SW480 (cell line): ENCODE measurements around the gene TRIM46.

Experiments used
- DNase-seq: peaks from one replicate; pipeline ENCODE4 v3.0.0-alpha.2; 2016; ENCODE audit warnings: low spot score

Gene TRIM46

GRCh38 chr1:155171836-155172731 lies 1.6 kb upstream of the TRIM46 start:
- DNase-seq, result no peak

DNA sequence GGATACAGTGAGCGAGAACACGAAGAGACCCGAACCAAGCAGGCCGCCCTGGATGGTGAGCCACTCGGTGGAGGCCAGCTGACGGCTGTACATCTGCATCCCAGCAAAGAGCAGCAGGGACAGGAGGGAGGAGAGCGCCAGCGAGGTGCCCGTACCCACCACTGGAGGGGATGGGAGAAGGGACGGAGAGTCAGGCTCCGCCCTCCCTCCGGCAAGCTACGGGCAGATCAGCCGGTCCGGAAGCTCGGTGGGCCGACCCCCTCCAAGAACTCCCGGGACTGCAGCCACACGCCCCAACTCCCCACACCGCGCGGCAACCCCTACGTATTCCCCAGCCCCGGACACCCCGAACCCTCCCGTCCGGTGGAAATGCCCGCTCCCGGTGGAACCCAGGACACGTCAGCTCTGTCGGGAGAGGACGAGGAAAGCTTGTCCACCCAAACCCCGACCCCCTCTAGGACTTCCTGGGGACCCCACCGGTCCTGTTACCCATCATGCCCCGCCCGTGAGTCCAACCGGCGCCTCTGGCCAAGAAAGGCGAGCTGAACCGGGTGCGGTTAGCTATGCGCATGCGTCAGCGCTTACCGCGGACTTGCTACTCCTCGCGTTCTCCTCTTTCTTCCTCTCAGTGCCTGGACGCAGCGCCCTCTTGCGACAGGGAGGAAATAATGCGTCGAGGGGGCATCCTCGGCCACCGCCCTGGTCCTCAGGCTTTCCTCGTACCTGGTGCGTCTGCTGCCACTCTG lies 744 bp upstream of the TRIM46 start, which contains the start of gene KRTCAP2:
TSS of gene KRTCAP2 (minus strand) at position 573 of the 746 bp plus-strand sequence. CDS start at position 493, 80 bp downstream.
- peak; percentile 94 for DNase-seq

DNA sequence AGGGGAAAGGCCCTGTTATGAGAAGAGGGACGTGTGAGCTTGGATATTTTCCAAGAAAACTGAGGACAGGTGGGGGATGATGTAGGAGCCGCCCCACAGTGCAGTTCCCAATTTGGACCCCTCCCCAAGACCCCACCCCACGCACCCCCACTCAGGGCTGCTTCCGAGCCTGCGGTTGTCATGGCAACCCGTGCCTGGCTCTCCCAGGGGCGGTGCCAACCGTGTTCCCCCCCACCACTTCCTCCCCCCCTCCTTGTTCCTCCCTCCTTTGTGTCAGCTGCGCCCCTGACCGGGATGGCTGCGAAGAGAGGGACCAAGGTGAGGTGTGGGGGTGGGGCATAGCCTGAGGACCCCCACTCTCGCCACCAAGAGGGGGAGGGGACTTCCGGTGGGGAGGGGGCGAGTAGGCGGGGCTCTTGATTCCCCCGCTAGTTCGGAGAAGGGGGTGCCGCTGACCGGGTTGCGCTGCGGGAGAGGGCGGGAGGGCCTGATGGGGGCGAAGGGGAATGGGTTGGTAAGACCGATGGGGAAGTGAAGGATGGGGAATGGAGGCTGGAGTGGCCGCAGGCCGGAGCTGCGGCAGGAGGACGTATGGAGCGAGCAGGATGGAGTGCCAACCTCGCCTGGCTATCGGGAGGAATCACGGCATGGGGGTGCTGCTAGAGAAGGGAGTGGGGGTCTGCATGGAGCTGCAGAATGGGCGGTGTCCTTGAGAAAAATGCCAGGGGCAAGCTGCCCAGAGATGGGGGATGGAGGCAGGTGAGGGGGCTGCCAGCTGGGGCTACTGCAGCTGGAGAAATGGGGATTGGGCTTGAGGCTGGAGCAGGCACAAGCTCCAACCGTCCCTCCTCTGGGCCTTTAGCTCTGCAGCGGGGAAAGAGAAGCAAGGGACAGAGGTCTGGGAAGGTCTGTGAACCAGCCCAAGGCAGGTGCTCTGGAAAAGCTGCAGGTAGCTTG lies 953 bp downstream of the TRIM46 start:
- DNase-seq, result no peak

DNA sequence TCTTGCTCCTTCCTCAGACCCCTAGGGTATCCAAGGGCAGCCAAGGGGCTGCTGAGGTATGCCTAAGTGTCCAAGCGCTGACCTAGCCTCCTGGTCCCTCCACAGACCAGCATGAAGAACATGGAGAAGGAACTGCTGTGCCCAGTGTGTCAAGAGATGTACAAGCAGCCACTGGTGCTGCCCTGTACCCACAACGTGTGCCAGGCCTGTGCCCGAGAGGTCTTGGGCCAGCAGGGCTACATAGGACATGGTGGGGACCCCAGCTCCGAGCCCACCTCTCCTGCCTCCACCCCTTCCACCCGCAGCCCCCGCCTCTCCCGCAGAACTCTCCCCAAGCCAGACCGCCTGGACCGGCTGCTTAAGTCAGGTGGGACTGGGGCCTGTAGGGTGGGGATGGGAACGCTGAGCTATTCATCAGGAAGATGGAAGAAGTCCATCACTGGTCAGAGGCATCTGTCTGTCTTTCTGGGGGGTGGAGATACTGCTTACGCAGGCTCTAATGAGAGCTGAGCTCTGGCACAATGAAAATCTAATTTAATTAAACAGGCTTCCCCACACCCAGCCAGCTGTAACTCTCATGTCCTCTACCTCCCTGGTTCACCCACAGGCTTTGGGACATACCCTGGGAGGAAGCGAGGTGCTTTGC lies 1.8 kb downstream of the TRIM46 start:
- DNase-seq, result no peak

DNA sequence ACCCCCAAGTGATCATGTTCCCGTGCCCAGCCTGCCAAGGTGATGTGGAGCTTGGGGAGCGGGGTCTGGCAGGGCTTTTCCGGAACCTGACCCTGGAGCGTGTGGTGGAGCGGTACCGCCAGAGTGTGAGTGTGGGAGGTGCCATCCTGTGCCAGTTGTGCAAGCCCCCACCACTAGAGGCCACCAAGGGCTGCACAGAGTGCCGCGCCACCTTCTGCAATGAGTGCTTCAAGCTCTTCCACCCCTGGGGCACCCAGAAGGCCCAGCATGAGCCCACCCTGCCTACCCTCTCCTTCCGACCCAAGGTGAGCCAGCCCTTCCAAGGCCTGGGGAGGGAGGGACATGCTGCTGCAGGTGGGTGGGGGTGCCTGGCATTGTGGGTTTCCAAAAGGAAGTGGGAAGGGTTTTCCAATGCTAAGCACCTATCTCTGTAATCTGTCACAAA lies 2.3 kb downstream of the TRIM46 start:
- no peak for DNase-seq

- peak; percentile 72 for DNase-seq
These were observed 3.0 kb downstream of the TRIM46 start for GRCh38 chr1:155176544-155177071.

- no peak for DNase-seq
These were observed 3.7 kb downstream of the TRIM46 start for GRCh38 chr1:155177192-155177917.

GRCh38 chr1:155177918-155178281 lies 4.3 kb downstream of the TRIM46 start:
- DNase-seq, result no peak

DNA sequence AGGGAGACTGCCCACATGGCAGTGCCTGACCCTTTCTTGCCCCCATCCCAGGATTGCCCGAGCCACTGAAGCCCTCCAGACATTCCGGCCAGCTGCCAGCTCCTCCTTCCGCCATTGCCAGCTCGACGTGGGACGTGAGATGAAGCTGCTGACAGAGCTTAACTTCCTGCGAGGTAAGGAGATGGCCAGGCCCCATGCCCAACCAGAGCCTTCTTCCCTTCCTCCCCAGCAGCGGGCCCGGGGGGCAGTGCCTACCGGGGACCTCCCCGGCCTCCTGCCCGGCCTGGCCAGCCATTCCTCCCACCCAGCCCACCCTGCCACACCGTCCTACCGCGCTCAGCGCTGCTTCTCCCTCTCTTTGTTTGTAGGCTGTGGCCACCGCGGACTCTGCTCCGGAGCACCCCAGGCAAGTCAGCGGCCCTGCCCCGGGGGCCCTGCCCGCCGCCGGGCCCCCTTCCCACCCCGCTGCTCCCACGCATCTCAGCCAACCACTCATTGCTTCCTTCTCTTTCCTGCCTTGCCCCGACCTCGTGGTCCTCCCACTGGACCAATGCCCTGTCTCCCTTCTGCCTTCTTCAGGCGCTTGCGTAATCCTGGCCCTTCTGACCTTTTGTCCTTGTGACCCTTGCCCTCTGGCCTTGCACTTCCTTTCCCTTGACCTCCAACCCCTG lies 4.9 kb downstream of the TRIM46 start:
- no peak for DNase-seq

- DNase-seq, result no peak
These were observed 5.7 kb downstream of the TRIM46 start for GRCh38 chr1:155179112-155180031.

GRCh38 chr1:155181371-155182051 lies 7.9 kb downstream of the TRIM46 start:
- no peak for DNase-seq

GRCh38 chr1:155182052-155182550 lies 8.5 kb downstream of the TRIM46 start:
- no peak for DNase-seq

DNA sequence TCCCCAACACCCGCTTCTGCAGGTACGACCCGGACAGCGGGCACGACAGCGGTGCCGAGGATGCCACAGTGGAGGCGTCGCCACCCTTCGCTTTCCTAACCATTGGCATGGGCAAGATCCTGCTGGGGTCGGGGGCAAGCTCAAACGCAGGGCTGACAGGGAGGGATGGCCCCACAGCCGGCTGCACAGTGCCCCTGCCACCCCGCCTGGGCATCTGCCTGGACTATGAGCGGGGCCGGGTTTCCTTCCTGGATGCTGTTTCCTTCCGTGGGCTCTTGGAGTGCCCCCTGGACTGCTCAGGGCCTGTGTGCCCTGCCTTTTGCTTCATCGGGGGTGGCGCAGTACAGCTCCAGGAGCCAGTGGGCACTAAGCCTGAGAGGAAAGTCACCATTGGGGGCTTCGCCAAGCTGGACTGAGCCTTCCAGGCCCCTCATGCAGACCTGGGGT lies 10.1 kb downstream of the TRIM46 start:
- no peak for DNase-seq

DNA sequence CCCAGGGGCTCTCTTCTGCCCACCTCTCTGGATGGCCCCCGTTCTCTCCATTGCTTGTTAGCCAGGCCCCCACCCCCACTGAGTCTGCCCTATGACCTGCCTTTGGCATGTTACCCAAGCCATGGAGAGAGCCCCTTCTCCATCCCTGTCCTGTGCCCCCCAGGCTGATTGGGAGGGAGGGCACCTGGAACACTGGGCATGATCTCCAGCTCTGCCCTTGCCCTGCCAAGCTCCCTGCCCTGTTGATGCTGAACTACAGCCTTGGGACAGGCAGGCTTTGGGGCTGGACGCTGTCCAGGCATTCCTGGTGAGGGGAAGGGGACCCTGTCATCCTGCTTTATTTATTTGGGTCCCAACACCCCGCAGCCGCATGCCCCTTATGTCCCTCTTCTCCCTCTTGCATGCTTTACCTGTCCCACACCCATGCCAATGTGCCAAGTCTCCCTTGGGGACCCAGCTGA lies 10.7 kb downstream of the TRIM46 start:
- DNase-seq, result no peak

DNA sequence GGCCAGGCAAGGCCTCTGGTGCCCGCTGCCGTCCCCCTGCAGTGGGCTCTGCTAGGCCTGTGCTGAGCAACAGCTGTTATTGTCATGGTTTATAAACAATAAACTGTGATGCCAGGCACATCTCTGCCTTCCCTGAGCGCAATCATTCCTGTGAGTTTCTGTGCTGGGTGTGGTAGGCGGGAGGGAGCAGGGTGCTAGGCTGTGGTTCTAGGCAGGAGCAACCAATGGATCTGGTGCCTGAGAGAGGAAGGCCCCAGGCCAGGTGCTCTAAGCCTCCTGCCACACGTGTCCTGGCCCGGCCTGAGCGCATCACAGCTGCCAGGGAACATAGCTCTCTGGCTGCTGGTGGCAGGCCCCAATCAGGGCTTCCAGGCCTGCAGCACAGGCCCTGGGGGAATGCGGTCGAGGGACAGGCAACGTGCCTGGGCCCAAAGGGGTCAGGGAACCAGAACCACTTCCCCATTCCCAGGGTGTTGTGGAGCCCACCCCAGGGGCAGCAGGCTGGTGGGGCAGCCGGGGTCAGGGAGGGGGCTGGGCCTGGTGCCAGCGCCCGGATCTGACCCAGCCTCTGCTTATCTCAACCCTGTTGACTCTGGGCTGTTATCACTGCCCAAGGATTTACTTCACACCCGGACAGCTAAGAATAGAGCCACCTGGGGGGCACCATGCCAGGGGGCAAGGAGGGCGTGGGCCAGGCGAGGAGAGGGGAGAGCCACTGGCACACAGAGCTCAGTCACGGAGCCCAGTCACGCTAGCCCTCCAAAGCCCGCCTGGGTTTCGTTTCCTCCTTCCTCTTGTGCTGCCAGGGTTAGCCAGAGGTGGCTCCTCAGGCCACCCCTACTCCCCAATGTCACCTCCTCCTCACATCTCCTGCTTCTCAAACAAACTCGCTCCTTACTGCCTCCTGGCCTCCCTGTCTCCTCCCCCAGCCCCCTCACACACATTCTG lies 11.5 kb downstream of the TRIM46 start:
- no peak for DNase-seq

GRCh38 chr1:155185783-155186066 lies 12.1 kb downstream of the TRIM46 start:
- no peak for DNase-seq
